Measurements from ENCODE around the gene UPB1.

Gene UPB1

DNA sequence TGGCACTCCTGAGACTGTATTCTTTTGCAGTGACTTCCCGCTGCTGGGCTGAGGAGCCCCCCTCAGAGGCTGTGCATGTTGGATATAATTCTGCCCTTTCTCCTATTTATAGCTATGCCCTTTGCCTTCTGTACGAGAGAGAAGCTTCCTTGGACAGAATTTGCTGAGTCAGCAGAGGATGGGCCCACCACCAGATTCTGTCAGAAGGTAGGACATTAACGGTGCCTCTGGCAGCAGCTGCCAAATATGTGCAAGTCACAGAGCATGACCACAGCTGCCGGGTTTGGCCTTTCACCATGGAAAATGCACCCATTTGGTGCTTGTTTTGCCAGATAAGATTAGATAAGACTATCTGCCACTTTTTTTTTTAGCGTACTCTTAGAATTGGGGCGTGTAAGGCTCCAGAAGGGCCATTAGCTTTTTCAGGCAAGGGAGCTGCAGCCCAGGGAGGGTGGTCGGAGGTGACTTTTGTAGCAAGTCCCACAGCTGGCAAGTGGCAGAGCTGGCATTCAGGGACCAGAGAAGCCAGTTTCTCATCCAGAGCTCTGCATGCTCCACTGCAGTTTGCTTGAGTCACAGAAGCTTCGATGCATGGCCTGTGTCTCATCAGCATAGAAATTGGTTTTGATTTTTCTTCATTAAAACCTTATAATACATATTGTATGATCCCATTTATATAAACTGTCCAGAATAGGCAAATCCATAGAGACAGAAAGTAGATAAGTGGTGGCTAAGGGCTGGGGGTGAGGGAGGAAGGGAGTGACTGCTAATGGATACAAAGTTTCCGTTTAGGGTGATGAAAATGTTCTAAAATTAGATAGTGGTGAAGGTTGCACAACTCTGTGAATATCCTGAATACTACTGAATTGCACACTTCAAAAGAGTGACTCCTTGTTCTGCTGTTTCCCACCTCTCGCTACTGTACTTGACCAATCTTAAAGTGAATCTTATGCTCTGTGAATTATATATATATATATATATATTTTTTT lies 15.8 kb downstream of the UPB1 start:
- FAIRE-seq (no peak), DNase-seq (ENCODE audit: insufficient read length, low spot score) (no peak)
- TF ChIP-seq CTCF (IDR thresholded peaks at IDR 0.05; ENCODE audit: insufficient read depth, missing control alignments): no peak

GRCh38 chr22:24512043-24512442 lies 16.9 kb downstream of the UPB1 start:
- FAIRE-seq (no peak), DNase-seq (ENCODE audit: insufficient read length, low spot score) (no peak)
- TF ChIP-seq CTCF (IDR thresholded peaks at IDR 0.05; ENCODE audit: insufficient read depth, missing control alignments): no peak

- TF ChIP-seq CTCF (IDR thresholded peaks at IDR 0.05; ENCODE audit: insufficient read depth, missing control alignments): no peak
- no peak for FAIRE-seq
Observed at GRCh38 chr22:24513378-24514240, 18.5 kb downstream of the UPB1 start.

GRCh38 chr22:24514241-24515026 lies 19.3 kb downstream of the UPB1 start:
- no peak for FAIRE-seq
- TF ChIP-seq CTCF (IDR thresholded peaks at IDR 0.05; ENCODE audit: insufficient read depth, missing control alignments): no peak
- no peak for DNase-seq (ENCODE audit: insufficient read length, low spot score)

More at GRCh38 chr22:24513378-24514240, 18.5 kb downstream of the UPB1 start:
- no peak for DNase-seq (ENCODE audit: insufficient read length, low spot score)

GRCh38 chr22:24515027-24515338 lies 19.9 kb downstream of the UPB1 start:
- TF ChIP-seq CTCF (IDR thresholded peaks at IDR 0.05; ENCODE audit: insufficient read depth, missing control alignments): no peak
- DNase-seq (ENCODE audit: insufficient read length, low spot score) (no peak), FAIRE-seq (no peak)

GRCh38 chr22:24516301-24516737 lies 21.2 kb downstream of the UPB1 start:
- no peak for DNase-seq (ENCODE audit: insufficient read length, low spot score)
- TF ChIP-seq CTCF (IDR thresholded peaks at IDR 0.05; ENCODE audit: insufficient read depth, missing control alignments): no peak
- no peak for FAIRE-seq
